HepG2 (cell line): Measurements from ENCODE around the gene SHC1. TPM values are rescaled to one million over a fixed set of nuclear protein-coding genes. Genes with fewer than 3 reads are reported as not detected.

Experiments used
- ATAC-seq: fragments of 200-7000 bp; cut with Tn5 transposase; 3 replicates; pipeline ENCODE4 v1.9.1; 2020; ENCODE audit warnings: mild to moderate bottlenecking, moderate library complexity
- BruUV-seq: library from RNA; stranded (reverse); fragments of 400-500 nt; replicated peaks from 2 replicates; lab custom pipeline; 2021; lab: Mats Ljungman, UMichigan
- CTCF ChIA-PET: fragments of 300-600 bp; formaldehyde crosslinking; extraction: SDS; loops from one replicate; lab custom pipeline; 2021; ENCODE audit warnings: low total read pairs, inconsistent platforms, low intra/inter-chr PET ratio; lab: Yijun Ruan, JAX
- POLR2A ChIA-PET: fragments of 350-600 bp; sonication (Branson Sonifier 250); formaldehyde crosslinking; loops from one replicate; lab custom pipeline; 2020; ENCODE audit warnings: antibody characterized with exemption, inconsistent platforms; lab: Yijun Ruan, JAX
- DNase-seq: peaks from one replicate; pipeline ENCODE4 v3.0.0-alpha.2; 2015; ENCODE audit warnings: low spot score
- FAIRE-seq: peaks from 3 replicates; lab custom pipeline; 2011; peaks lifted over from hg19 to GRCh38; lab: Jason Lieb, UNC
- H2AFZ ChIP-seq: one replicate; pipeline ENCODE4 v1.6.1; 2011; ENCODE audit warnings: low read length, inconsistent platforms
- H3K27ac ChIP-seq: fragments of 300-600 bp; 3 replicates; pipeline ENCODE4 v1.8.0; 2011; ENCODE audit warnings: mixed run types, mild to moderate bottlenecking, mixed read lengths, low read length, inconsistent platforms; ENCODE audit not compliant: insufficient read depth; ENCODE audit errors: extremely low read length
- H3K27me3 ChIP-seq, 2 experiments: fragments of 200-600 bp in 1 of 2; 2 replicates in 1 of 2; 3 replicates in 1 of 2; pipeline versions ENCODE4 v1.6.0 to v1.8.0; 2011; ENCODE audit warnings: low read length in 2 of 2, mild to moderate bottlenecking in 2 of 2, moderate library complexity in 2 of 2, inconsistent platforms in 1 of 2; ENCODE audit not compliant: insufficient read depth in 2 of 2, control insufficient read depth in 1 of 2
- H3K36me3 ChIP-seq, 2 experiments: fragments of 200-600 bp in 1 of 2; replicated peaks in 1 of 2; 2 replicates in 1 of 2; 3 replicates in 1 of 2; pipeline versions ENCODE4 v1.5.1 to v1.8.0; 2011; ENCODE audit warnings: low read length in 2 of 2, inconsistent platforms in 1 of 2; ENCODE audit not compliant: insufficient read depth in 2 of 2, control insufficient read depth in 1 of 2
- H3K4me1 ChIP-seq: 2 replicates; pipeline ENCODE4 v1.5.1; 2012; ENCODE audit warnings: low read length, inconsistent platforms; ENCODE audit not compliant: insufficient read depth
- H3K4me2 ChIP-seq: 2 replicates; pipeline ENCODE4 v1.6.0; 2011; ENCODE audit warnings: low read depth, low read length, inconsistent platforms
- H3K4me3 ChIP-seq, 3 experiments: fragments of 200-600 bp in 1 of 3; sonication (generic), shearing (Covaris generic) in 1 of 3; replicated peaks in 1 of 3; 2 replicates each; pipeline ENCODE4 v1.5.1; 2011 to 2016; ENCODE audit warnings: low read length in 3 of 3, inconsistent platforms in 2 of 3, low read depth in 2 of 3, mild to moderate bottlenecking in 2 of 3, control low read depth in 1 of 3, mixed read lengths in 1 of 3; ENCODE audit not compliant: insufficient read depth in 1 of 3
- H3K79me2 ChIP-seq: one replicate; pipeline ENCODE4 v1.6.1; 2011; ENCODE audit warnings: low read length, inconsistent platforms; ENCODE audit not compliant: insufficient read depth
- H3K9ac ChIP-seq: 2 replicates; pipeline ENCODE4 v1.6.0; 2011; ENCODE audit warnings: mild to moderate bottlenecking, low read depth, low read length, inconsistent platforms; ENCODE audit not compliant: insufficient read depth
- H3K9me3 ChIP-seq: 2 replicates; pipeline ENCODE4 v1.5.1; 2012; ENCODE audit warnings: mild to moderate bottlenecking, low read length
- H4K20me1 ChIP-seq: 2 replicates; pipeline ENCODE4 v1.6.0; 2011; ENCODE audit warnings: inconsistent platforms, mild to moderate bottlenecking, low read length, moderate library complexity; ENCODE audit not compliant: insufficient read depth
- CEBPG ChIP-seq: IDR thresholded peaks from 2 replicates; pipeline ENCODE4 v1.6.1; 2016
- KLF12 ChIP-seq: sonication (generic); formaldehyde crosslinking; IDR thresholded peaks from 2 replicates; pipeline ENCODE4 v1.4.0; 2020; ENCODE audit warnings: missing genetic modification reagents, borderline replicate concordance
- POLR2A ChIP-seq, 2 experiments: IDR thresholded peaks; 2 replicates each; pipeline ENCODE4 v1.6.1; 2011; ENCODE audit warnings: low read depth in 2 of 2, low read length in 2 of 2, mild to moderate bottlenecking in 1 of 2, moderate library complexity in 1 of 2; ENCODE audit not compliant: insufficient read depth in 1 of 2
- SMARCE1 ChIP-seq: fragments of 450-650 bp; IDR thresholded peaks from 2 replicates; pipeline ENCODE4 v1.6.1; 2017; ENCODE audit warnings: borderline replicate concordance
- SOX13 ChIP-seq, 3 experiments: fragments of 450-650 bp in 1 of 3; sonication (generic) in 1 of 3; formaldehyde crosslinking in 1 of 3; IDR thresholded peaks in 2 of 3; conservative IDR thresholded peaks in 1 of 3; 2 replicates each; pipeline versions ENCODE4 v1.5.0 to v1.6.1; 2016 to 2020; ENCODE audit warnings: antibody characterized with exemption in 1 of 3, mild to moderate bottlenecking in 1 of 3, missing compliant biosample characterization in 1 of 3, missing genetic modification reagents in 1 of 3, moderate library complexity in 1 of 3
- ZNF75D ChIP-seq: sonication (generic); formaldehyde crosslinking; IDR thresholded peaks from 2 replicates; pipeline ENCODE4 v1.8.1; 2023; ENCODE audit warnings: missing genetic modification reagents, mild to moderate bottlenecking, borderline replicate concordance
- WGBS: methylation state at CpG from one replicate; pipeline ENCODE4 v1.1.6; 2017; ENCODE audit warnings: low lambda C conversion rate; 5-methylcytosine and 5-hydroxymethylcytosine counted together
- in situ Hi-C: cut with HindIII; loops from 2 replicates; pipeline ENCODE4 v1.10.0; 2017; ENCODE audit warnings: low pct_unique_long_range_greater_than_20kb; ENCODE audit not compliant: extremely low pct_ligation_motif_present
- intact Hi-C: fragments of 100-400 bp; cut with micrococcal nuclease; formaldehyde crosslinking; loops from one replicate; pipeline ENCODE4 v1.10.0; 2022; ENCODE audit not compliant: unreplicated experiment
- polyA plus RNA-seq, 8 experiments: library from polyadenylated mRNA; depleted of rRNA in 3 of 8; stranded (reverse) in 7 of 8; unstranded in 1 of 8; fragments of >200 nt; fragmentation: Illumina TruSeq in 4 of 8; extraction: Trizol in 4 of 8; gene quantifications; 2 replicates each; pipeline versions ENCODE4 v1.2.1 to v1.2.3, GENCODE V29; 2011 to 2016; ENCODE audit warnings: low read depth in 4 of 8, missing spikeins in 1 of 8, mixed read lengths in 1 of 8; ENCODE audit not compliant: insufficient read depth in 1 of 8
- total RNA-seq, 5 experiments: library from RNA; depleted of rRNA; stranded (reverse); fragments of >200 nt; fragmentation: Illumina TruSeq; extraction: Trizol; gene quantifications; 2 replicates each; pipeline ENCODE4 v1.2.3, GENCODE V29; 2016; ENCODE audit warnings: low read depth in 1 of 5
- TF ChIP-seq, protein P1 (sequence below): sonication (generic); formaldehyde crosslinking; IDR thresholded peaks from 2 replicates; pipeline ENCODE4 v1.4.0; 2020; ENCODE audit warnings: missing genetic modification reagents
- TF ChIP-seq, protein P2 (sequence below): sonication (generic); formaldehyde crosslinking; IDR thresholded peaks from 2 replicates; pipeline ENCODE4 v1.8.0; 2022; ENCODE audit warnings: low read depth, missing genetic modification reagents
- TF ChIP-seq, protein P3 (sequence below): IDR thresholded peaks from 2 replicates; pipeline ENCODE4 v1.6.1; 2018; ENCODE audit warnings: missing genetic modification reagents

Gene SHC1
- total and polyA plus RNA-seq, 2 of the 13 experiments (the other 11 are each of a cell fraction or from before 2014, with no cell fraction given) = 52.0 to 137 TPM

DNA sequence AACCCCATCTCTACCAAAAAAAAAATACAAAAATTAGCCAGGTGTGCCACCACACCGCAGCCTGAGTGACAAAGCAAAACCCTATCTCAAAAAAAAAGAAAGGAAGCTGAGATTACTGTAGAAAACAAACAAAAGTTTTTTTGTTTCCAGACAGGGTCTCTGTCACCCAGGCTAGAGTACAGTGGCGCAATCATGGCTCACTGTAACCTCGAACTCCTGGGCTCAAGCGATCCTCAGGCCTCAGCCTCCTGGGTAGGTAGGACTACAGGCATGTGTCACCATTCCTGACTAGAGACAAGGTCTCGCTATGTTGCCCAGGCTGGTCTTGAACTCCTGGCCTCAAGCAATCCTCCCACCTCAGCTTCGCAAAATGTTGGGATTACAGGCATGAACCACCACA, 6.2 kb downstream of the SHC1 start (continued):
- TF ChIP-seq CEBPG (CRISPR knock-in tag) (peak; percentile 67), SOX13 (IDR thresholded peaks at IDR 0.05) (no peak), SOX13 (CRISPR knock-in tag; conservative IDR thresholded peaks at IDR 0.05 in 1 of 2, IDR thresholded peaks at IDR 0.05 in 1 of 2) (peak in 1 of 2 experiments; percentile 31; a peak in 1 of 4 replicates)
- TF ChIP-seq, all 625 proteins: peak for 12

DNA sequence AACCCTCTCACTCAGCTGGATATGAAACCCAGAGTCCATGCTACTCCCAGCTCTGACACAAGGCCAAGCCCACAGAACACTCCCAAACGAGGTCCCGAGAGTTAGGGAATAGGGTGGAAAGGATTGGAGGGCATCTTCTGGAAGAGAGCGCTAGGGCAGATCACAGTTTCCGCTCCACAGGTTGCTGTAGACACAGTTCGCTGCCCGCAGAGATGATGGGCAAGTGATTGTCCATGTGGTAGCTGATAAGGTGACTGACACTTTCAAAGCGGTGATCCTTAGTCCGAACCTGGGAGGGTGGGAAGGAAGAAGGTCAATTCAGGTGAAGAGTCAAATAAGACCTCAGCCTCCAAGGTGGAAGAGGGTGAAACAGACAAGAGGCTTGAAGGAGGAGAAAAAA, 6.9 kb downstream of the SHC1 start:
- peaks cover 28% of the 10 kb centered on the region for H3K79me2 ChIP-seq
- peak overlapping the region; percentile 44 for H3K27ac ChIP-seq
- ATAC-seq = no peak
- H3K9ac ChIP-seq = no peak overlapping the region
- no peak for FAIRE-seq
- no peaks in the 10 kb centered on the region; a peak in 1 of 5 replicates for H3K27me3 ChIP-seq
- ChIA-PET POLR2A (interaction anchor here (2.0 to 8.3 kb wide), 2 partner anchors 10 to 20 kb away, joined by 5 to 148 read pairs; partner anchors contain the start of genes CKS1B and SHC1), CTCF (interaction anchor here (3.7 kb wide), 1 partner anchor 54 kb away, joined by 24 read pairs; no protein-coding TSS in a partner anchor)
- 94% methylated on average over 8 of the region's 8 CpGs for whole genome bisulfite sequencing
- DNase-seq = no peak
- in situ Hi-C loops (loop anchor here (5.0 kb wide), 1 partner anchor 34 kb away; no protein-coding TSS in a partner anchor), intact Hi-C loops (no loop called here)
- H3K4me3 ChIP-seq = no peak overlapping the region
- H2AFZ ChIP-seq = no peak overlapping the region
- peaks cover 53% of the 10 kb centered on the region for H3K4me1 ChIP-seq
- H4K20me1 ChIP-seq = no peaks in the 10 kb centered on the region
- H3K9me3 ChIP-seq = no peaks in the 10 kb centered on the region
- H3K4me2 ChIP-seq = no peak overlapping the region
- TF ChIP-seq, protein P1, sequence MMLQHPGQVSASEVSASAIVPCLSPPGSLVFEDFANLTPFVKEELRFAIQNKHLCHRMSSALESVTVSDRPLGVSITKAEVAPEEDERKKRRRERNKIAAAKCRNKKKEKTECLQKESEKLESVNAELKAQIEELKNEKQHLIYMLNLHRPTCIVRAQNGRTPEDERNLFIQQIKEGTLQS (CRISPR knock-in tag) = no peak
- TF ChIP-seq SMARCE1 (no peak), KLF12 (CRISPR knock-in tag) (no peak), ZNF75D (no peak), POLR2A (IDR thresholded peaks at IDR 0.05; ENCODE audit: insufficient read depth in 1 of 2, low read depth in 2 of 2, low read length in 2 of 2) (peak in 1 of 2 experiments; percentile 9; a peak in 1 of 4 replicates)
- TF ChIP-seq, protein P2, sequence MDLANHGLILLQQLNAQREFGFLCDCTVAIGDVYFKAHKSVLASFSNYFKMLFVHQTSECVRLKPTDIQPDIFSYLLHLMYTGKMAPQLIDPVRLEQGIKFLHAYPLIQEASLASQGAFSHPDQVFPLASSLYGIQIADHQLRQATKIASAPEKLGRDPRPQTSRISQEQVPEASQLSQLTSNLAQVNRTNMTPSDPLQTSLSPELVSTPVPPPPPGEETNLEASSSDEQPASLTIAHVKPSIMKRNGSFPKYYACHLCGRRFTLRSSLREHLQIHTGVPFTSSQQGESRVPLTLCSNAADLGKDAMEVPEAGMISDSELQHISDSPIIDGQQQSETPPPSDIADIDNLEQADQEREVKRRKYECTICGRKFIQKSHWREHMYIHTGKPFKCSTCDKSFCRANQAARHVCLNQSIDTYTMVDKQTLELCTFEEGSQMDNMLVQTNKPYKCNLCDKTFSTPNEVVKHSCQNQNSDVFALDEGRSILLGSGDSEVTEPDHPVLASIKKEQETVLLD = no peak
- TF ChIP-seq, protein P3, sequence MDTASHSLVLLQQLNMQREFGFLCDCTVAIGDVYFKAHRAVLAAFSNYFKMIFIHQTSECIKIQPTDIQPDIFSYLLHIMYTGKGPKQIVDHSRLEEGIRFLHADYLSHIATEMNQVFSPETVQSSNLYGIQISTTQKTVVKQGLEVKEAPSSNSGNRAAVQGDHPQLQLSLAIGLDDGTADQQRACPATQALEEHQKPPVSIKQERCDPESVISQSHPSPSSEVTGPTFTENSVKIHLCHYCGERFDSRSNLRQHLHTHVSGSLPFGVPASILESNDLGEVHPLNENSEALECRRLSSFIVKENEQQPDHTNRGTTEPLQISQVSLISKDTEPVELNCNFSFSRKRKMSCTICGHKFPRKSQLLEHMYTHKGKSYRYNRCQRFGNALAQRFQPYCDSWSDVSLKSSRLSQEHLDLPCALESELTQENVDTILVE (CRISPR knock-in tag) = no peak
- no TSS peak for BruUV-seq
- H3K36me3 ChIP-seq = peaks cover 26 to 64% of the 10 kb centered on the region in 2 experiments
